ENCODE measurements around the gene PHF20.
A peak's percentile ranks its signal among the peaks of the same experiment; 100 is the strongest.
"Not testable (repeated sequence)": the region's sequence is repeated elsewhere in the genome, so short reads cannot be mapped to it uniquely, and the experiment has no call there.

The PHF20 gene

DNA sequence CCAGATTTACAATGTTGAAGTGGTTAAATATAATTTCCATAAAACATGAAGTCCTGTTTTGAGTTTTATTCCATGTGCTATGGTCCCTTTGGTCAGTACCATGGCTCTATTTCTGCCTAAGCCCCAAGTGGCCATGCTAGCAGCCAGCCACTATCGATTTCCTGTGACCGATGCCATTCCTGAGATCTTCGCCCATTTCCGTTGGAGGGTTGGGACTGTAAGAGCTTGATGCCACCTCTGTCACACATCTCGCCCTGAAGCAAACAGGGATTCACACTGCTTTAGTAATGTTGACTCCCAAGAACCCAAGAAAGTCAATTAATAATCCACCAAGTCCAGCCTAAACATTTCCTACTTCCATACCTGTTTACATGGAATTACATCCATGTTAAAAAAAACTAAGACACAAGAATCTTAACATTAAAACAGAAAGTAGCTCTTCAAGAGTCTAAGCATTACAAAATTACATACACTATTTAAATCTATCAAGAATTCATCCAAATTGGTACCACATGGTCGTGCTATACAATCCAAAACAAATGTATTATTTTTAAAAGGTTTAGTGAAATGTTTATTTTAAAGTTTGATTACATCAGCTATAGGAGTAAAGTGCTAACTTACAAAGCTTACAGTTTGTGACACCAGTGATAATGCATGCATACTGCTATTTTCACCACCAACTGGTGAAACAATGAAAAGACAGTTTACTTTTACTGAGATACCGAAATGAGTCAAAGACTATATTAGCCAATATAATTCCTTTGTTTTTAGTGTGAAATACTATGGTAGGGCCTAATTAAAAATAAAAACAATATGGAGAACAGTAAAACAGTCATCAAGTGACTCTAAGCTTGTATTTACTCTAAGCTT is 32.3 kb upstream of the PHF20 start:
- H3K27ac ChIP-seq (ENCODE audit: insufficient read depth in 1 of 2, low read depth in 1 of 2, low read length in 2 of 2, poor library complexity in 1 of 2, severe bottlenecking in 2 of 2): peak overlapping the region in 1 of 2 experiments; percentile 100
- peaks cover 23 to 53% (median 34%) of the 10 kb centered on the region in 4 experiments for H3K4me1 ChIP-seq (ENCODE audit: control extremely low read depth in 1 of 4, control insufficient read depth in 4 of 4, insufficient read depth in 4 of 4, low read length in 3 of 4)
- H3K36me3 ChIP-seq (ENCODE audit: control insufficient read depth in 4 of 4, insufficient read depth in 4 of 4, low read length in 3 of 4): peaks cover 27 to 59% (median 43%) of the 10 kb centered on the region in 4 experiments
- H3K9me3 ChIP-seq (ENCODE audit: control extremely low read depth in 1 of 5, control insufficient read depth in 4 of 5, insufficient read depth in 2 of 5, low read depth in 1 of 5, low read length in 4 of 5): no peaks in the 10 kb centered on the region
- CTCF ChIA-PET: interaction anchor here (0.8 to 1.6 kb wide), 8 partner anchors 24 to 223 kb away, joined by 3 to 8 read pairs (median 4); partner anchors contain the start of gene PHF20
- no peaks in the 10 kb centered on the region for H3K27me3 ChIP-seq (replicated peaks in 2 of 5; ENCODE audit: control insufficient read depth in 4 of 5, insufficient read depth in 5 of 5, low read length in 4 of 5)
- H3K4me3 ChIP-seq (ENCODE audit: control insufficient read depth in 1 of 7, extremely low read depth in 1 of 7, insufficient read depth in 4 of 7, low read depth in 2 of 7, low read length in 6 of 7): peak overlapping the region in 6 of 7 experiments; percentile 4 to 100 (median 95)
- DNase-seq: peak; percentile 54 to 78 (median 72)
- POLR2A ChIA-PET: interaction anchor here (0.6 to 1.3 kb wide), 7 partner anchors 11 to 144 kb away, joined by 3 to 5 read pairs (median 3); no protein-coding TSS in a partner anchor
- WGBS (ENCODE audit: insufficient coverage): 95% methylated on average over 5 of the region's 7 CpGs

DNA sequence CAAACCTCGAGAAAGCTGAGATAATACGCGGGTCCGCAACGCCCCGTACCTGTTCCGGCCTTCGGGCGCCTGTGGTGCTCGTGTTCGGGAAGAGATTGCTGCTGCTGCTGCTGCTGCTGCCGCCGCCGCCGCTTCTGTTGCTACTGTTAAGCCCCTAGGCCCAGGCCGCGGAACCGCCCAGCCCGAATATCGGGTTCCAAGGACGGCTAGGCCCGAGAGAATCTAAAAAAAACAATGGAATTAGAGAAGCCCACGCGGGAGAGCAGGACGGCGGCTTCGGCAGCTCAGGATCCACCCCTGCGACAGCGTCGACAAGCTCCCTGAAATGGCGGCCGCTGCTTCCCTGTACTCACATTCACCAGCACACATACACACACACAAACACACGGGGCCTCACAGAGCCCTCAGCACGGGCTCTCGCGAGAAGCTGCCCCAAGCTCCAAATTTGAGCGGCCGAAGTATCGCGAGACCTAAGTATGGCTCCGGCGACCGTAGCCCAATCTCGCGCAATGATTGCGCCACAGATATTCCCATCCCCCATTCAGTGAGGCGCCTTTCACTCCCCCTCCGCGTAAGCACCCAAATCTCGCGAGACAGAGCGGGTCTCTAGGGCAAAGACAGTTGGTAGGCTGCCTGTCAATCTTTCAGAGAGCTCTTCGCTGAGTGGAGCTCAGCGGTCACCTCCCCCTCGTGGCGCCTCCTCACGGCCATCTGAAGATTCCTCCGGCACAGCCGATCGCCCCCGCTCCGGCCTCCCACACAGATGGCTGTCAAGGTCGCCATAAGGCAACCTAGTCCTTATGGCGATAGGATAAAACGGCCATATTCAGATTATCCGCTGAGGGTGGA is 29.7 kb upstream of the PHF20 start, which contains the start of gene RBM39:
RBM39 (minus strand) TSS at position 369 of the 849 bp plus-strand sequence. CDS start 1,386 bp downstream, outside the sequence.
- H3K9me3 ChIP-seq (ENCODE audit: control extremely low read depth in 1 of 5, control insufficient read depth in 4 of 5, insufficient read depth in 2 of 5, low read depth in 1 of 5, low read length in 4 of 5): no peaks in the 10 kb centered on the region
- CTCF ChIA-PET: interaction anchor here (1.0 to 3.6 kb wide), 14 partner anchors 12 to 213 kb away, joined by 3 to 32 read pairs (median 4); partner anchors contain the start of genes PHF20 and SCAND1
- POLR2A ChIA-PET: interaction anchor here (0.6 to 3.5 kb wide), 14 partner anchors 10 to 212 kb away, joined by 3 to 51 read pairs (median 6); partner anchors contain the start of genes NFS1, PHF20, ROMO1 and SCAND1
- WGBS (ENCODE audit: insufficient coverage): 0% methylated on average over 56 of the region's 66 CpGs
- peaks cover 15 to 35% (median 25%) of the 10 kb centered on the region in 4 experiments for H3K36me3 ChIP-seq (ENCODE audit: control insufficient read depth in 4 of 4, insufficient read depth in 4 of 4, low read length in 3 of 4)
- peak within 1 kb of the TSS; percentile 100 for H3K27ac ChIP-seq (ENCODE audit: insufficient read depth in 1 of 2, low read depth in 1 of 2, low read length in 2 of 2, poor library complexity in 1 of 2, severe bottlenecking in 2 of 2)
- H3K27me3 ChIP-seq (replicated peaks in 2 of 5; ENCODE audit: control insufficient read depth in 4 of 5, insufficient read depth in 5 of 5, low read length in 4 of 5): no peaks in the 10 kb centered on the region
- peaks cover 24 to 55% (median 37%) of the 10 kb centered on the region in 4 experiments for H3K4me1 ChIP-seq (ENCODE audit: control extremely low read depth in 1 of 4, control insufficient read depth in 4 of 4, insufficient read depth in 4 of 4, low read length in 3 of 4)
- peak; percentile 100 for DNase-seq
- H3K4me3 ChIP-seq (ENCODE audit: control insufficient read depth in 1 of 7, extremely low read depth in 1 of 7, insufficient read depth in 4 of 7, low read depth in 2 of 7, low read length in 6 of 7): peak within 1 kb of the TSS; percentile 67 to 100 (median 95)

DNA sequence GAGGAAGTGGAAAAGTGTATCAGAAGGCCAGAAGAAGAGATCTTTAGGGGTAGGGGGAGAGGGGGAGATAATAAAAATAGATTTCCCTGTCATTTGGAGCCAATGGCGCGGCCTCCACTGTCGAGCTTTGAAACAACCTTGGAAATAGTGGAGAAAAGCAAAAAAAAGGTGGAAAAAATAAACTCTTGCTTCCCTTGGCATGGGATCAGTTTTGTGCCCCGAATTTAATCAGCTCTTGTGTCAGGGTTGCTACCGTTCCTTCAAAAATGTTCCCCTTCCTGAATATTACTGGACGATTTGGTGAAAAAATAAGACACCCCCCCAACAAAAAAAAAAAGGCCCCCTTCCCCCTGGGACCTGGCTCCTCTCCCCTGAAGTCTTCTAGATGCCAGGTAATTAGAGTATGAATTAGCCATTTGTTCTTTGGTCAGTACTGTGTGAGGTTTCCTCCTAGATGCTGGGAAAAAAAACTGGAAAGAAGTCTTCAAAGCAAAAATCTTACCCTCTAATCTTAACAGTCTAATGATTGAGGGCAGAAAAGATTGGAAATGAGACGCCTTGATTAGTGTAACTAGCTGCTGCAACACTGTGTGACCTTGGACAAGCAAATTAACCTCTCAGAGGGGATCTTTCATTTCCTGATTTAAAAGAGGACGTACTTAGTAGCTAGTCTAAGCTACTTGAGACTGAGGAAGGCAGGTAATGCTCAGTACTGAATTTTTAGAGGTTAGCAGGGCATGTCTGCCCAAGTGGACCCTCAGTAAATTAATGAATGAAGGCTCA is 28.9 kb upstream of the PHF20 start:
- Histone ChIP-seq H3K9me3 (ENCODE audit: control extremely low read depth in 1 of 5, control insufficient read depth in 4 of 5, insufficient read depth in 2 of 5, low read depth in 1 of 5, low read length in 4 of 5) (no peaks in the 10 kb centered on the region), H3K4me1 (ENCODE audit: control extremely low read depth in 1 of 4, control insufficient read depth in 4 of 4, insufficient read depth in 4 of 4, low read length in 3 of 4) (peaks cover 24 to 55% (median 37%) of the 10 kb centered on the region in 4 experiments), H3K27me3 (replicated peaks in 2 of 5; ENCODE audit: control insufficient read depth in 4 of 5, insufficient read depth in 5 of 5, low read length in 4 of 5) (no peaks in the 10 kb centered on the region), H3K36me3 (ENCODE audit: control insufficient read depth in 4 of 4, insufficient read depth in 4 of 4, low read length in 3 of 4) (peaks cover 15 to 27% (median 24%) of the 10 kb centered on the region in 4 experiments), H3K27ac (ENCODE audit: insufficient read depth in 1 of 2, low read depth in 1 of 2, low read length in 2 of 2, poor library complexity in 1 of 2, severe bottlenecking in 2 of 2) (peak overlapping the region; percentile 98 to 100), H3K4me3 (ENCODE audit: control insufficient read depth in 1 of 7, extremely low read depth in 1 of 7, insufficient read depth in 4 of 7, low read depth in 2 of 7, low read length in 6 of 7) (peak overlapping the region; percentile 18 to 100 (median 94))
- CTCF ChIA-PET: interaction anchor here (1.1 to 3.6 kb wide), 13 partner anchors 9 to 124 kb away, joined by 3 to 32 read pairs (median 4); partner anchors contain the start of gene PHF20
- DNase-seq: no peak
- POLR2A ChIA-PET: interaction anchor here (0.8 to 3.5 kb wide), 11 partner anchors 13 to 212 kb away, joined by 3 to 51 read pairs (median 6); partner anchors contain the start of genes NFS1, PHF20, ROMO1 and SCAND1
- 0% methylated on average over 5 of the region's 8 CpGs for WGBS (ENCODE audit: insufficient coverage)

DNA sequence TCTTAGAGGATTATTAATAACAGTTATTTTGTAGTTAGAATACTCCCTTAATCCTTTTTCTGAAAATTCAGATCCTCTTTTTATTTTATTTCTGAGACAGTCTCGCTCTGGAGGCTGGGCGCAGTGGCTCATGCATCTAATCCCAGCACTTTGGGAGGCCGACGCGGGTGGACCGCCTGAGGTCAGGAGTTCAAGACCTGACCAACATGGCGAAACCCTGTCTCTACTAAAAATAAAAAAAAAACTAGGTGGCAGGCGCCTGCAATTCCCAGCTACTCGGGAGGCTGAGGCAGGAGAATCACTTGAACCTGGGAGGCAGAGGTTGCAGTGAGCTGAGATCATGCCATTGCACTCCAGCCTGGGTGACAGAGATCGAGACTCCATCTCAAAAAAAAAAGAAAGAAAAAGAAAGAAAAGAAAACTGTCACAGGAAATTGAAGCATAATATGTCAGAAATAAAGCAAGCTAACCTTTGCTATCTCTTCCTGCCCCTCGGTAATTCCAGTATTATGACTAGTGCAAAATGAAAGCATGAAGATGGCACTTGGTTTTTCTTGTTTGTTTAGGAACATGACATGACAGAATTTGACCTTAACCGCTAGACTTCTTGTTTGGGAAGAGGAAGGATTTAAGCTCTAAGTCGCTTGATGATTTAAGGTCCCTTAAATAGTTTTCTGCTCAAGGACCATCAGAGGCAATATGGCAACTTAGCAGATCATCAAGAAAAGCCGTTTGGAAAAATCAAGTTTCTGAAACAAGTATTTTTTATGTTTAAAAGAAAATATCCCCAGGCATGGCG is 27.9 kb upstream of the PHF20 start:
- Histone ChIP-seq H3K4me3 (ENCODE audit: control insufficient read depth in 1 of 7, extremely low read depth in 1 of 7, insufficient read depth in 4 of 7, low read depth in 2 of 7, low read length in 6 of 7) (peak overlapping the region in 6 of 7 experiments; percentile 29 to 100 (median 88)), H3K4me1 (ENCODE audit: control extremely low read depth in 1 of 4, control insufficient read depth in 4 of 4, insufficient read depth in 4 of 4, low read length in 3 of 4) (peaks cover 24 to 49% (median 35%) of the 10 kb centered on the region in 4 experiments), H3K9me3 (ENCODE audit: control extremely low read depth in 1 of 5, control insufficient read depth in 4 of 5, insufficient read depth in 2 of 5, low read depth in 1 of 5, low read length in 4 of 5) (no peaks in the 10 kb centered on the region), H3K36me3 (ENCODE audit: control insufficient read depth in 4 of 4, insufficient read depth in 4 of 4, low read length in 3 of 4) (peaks cover 11 to 17% (median 14%) of the 10 kb centered on the region in 4 experiments), H3K27me3 (replicated peaks in 2 of 5; ENCODE audit: control insufficient read depth in 4 of 5, insufficient read depth in 5 of 5, low read length in 4 of 5) (no peaks in the 10 kb centered on the region), H3K27ac (ENCODE audit: insufficient read depth in 1 of 2, low read depth in 1 of 2, low read length in 2 of 2, poor library complexity in 1 of 2, severe bottlenecking in 2 of 2) (peak overlapping the region; percentile 98 to 100)
- ChIA-PET CTCF (interaction anchor here (1.1 to 3.6 kb wide), 8 partner anchors 10 to 105 kb away, joined by 3 to 32 read pairs (median 5); partner anchors contain the start of gene PHF20), POLR2A (interaction anchor here (0.6 to 3.5 kb wide), 5 partner anchors 25 to 211 kb away, joined by 3 to 51 read pairs (median 9); partner anchors contain the start of genes PHF20 and SCAND1)
- WGBS (ENCODE audit: insufficient coverage): 57% methylated on average over 14 of the region's 15 CpGs
- peak; percentile 66 to 83 (median 79) for DNase-seq

DNA sequence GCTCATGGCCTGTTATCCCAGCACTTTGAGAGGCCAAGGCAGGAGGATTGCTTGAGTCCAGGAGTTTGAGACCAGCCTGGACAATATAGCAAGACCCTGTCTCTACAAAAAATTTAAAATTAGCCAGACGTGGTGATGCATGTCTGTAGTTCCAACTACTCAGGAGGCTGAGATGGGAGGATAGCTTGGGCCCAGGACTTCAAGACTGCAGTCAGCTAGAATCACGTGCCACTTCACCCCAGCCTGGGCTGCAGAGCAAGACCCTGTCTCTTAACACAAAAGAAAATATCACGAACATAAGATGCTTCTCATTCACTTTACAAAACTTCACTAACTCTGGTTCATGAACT is 27.3 kb upstream of the PHF20 start:
- peaks cover 20 to 43% (median 31%) of the 10 kb centered on the region in 4 experiments for H3K4me1 ChIP-seq (ENCODE audit: control extremely low read depth in 1 of 4, control insufficient read depth in 4 of 4, insufficient read depth in 4 of 4, low read length in 3 of 4)
- peaks cover 5 to 12% (median 9%) of the 10 kb centered on the region in 4 experiments for H3K36me3 ChIP-seq (ENCODE audit: control insufficient read depth in 4 of 4, insufficient read depth in 4 of 4, low read length in 3 of 4)
- not testable (repeated sequence) for H3K27me3 ChIP-seq (replicated peaks in 2 of 5; ENCODE audit: control insufficient read depth in 4 of 5, insufficient read depth in 5 of 5, low read length in 4 of 5); H3K9me3 ChIP-seq (ENCODE audit: control extremely low read depth in 1 of 5, control insufficient read depth in 4 of 5, insufficient read depth in 2 of 5, low read depth in 1 of 5, low read length in 4 of 5); DNase-seq
- peak overlapping the region in 4 of 7 experiments; percentile 4 to 95 (median 70) for H3K4me3 ChIP-seq (ENCODE audit: control insufficient read depth in 1 of 7, extremely low read depth in 1 of 7, insufficient read depth in 4 of 7, low read depth in 2 of 7, low read length in 6 of 7)
- H3K27ac ChIP-seq (ENCODE audit: insufficient read depth in 1 of 2, low read depth in 1 of 2, low read length in 2 of 2, poor library complexity in 1 of 2, severe bottlenecking in 2 of 2): peak overlapping the region; percentile 98 to 100
- ChIA-PET POLR2A (interaction anchor here (0.6 to 3.4 kb wide), 3 partner anchors 27 to 140 kb away, joined by 3 to 51 read pairs (median 4); partner anchors contain the start of gene PHF20), CTCF (interaction anchor here (1.0 to 3.6 kb wide), 6 partner anchors 10 to 105 kb away, joined by 3 to 32 read pairs (median 4); partner anchors contain the start of gene PHF20)
- 80% methylated on average over 1 of the region's 3 CpGs for whole genome bisulfite sequencing (ENCODE audit: insufficient coverage)
